ENCODE data around the gene SMURF1. TPM values are rescaled to one million over a fixed set of nuclear protein-coding genes. Genes with fewer than 3 reads are reported as not detected.

SMURF1 gene
- total and polyA plus RNA-seq, 2 of the 8 experiments (the other 6 are each of a cell fraction or from before 2014, with no cell fraction given) = 9.6 to 24.5 TPM

DNA sequence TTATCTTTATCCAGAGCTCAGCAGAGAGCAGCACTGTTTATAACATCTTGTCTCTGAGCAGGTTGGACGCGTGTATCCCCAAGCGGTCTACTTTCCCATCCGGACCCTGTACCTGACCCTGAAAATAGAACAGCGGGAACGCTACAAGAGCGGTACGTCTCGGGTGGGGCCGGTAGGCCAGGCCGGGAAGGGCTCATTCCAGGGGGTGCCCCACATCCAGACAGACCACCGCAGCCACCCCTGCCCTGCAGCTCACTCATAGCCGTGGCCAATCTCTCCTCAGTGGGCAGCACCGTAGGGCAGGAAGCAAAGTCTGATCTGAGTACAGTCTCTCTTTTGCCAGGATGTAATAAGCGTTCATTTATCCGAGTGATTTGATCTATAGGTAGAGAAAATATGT is 151.8 kb downstream of the SMURF1 start:
- WGBS, 2 experiments (ENCODE audit: extremely low coverage in 1 of 2, insufficient coverage in 1 of 2, insufficient read length in 1 of 2, insufficient replicate concordance in 2 of 2, low coverage in 1 of 2, low lambda C conversion rate in 2 of 2, missing lambda C conversion rate in 1 of 2) = 95% methylated on average over 16 of the region's 16 CpGs; no CpG with 5 or more reads in 1 of the 2 experiments
- Histone ChIP-seq H2AFZ (ENCODE audit: low read length) (no peak overlapping the region), H3K23me2 (ENCODE audit: low read depth, low read length) (no peaks in the 10 kb centered on the region; the same call in 1 of the 2 replicates), H2BK20ac (ENCODE audit: low read length) (no peak overlapping the region), H2BK5ac (ENCODE audit: low read depth, low read length) (no peak overlapping the region), H3K18ac (ENCODE audit: extremely low read depth, low read length) (no peak overlapping the region), H4K91ac (replicated peaks; ENCODE audit: insufficient read length, low read length) (no peak overlapping the region), H3K9me3 (ENCODE audit: insufficient read depth in 2 of 2, low read depth in 1 of 2, low read length in 1 of 2) (no peaks in the 10 kb centered on the region), H3K4me3 (ENCODE audit: extremely low read depth in 1 of 4, insufficient read depth in 2 of 4, low read depth in 3 of 4, low read length in 4 of 4) (no peak overlapping the region), H2BK120ac (replicated peaks; ENCODE audit: low read depth, low read length) (no peak overlapping the region), H2AK5ac (ENCODE audit: low read depth, low read length) (no peak overlapping the region), H2BK12ac (ENCODE audit: low read depth, low read length) (no peak overlapping the region), H3K27ac (ENCODE audit: low read depth, low read length) (no peak overlapping the region), H4K8ac (ENCODE audit: extremely low read depth, insufficient read depth, low read length) (no peak overlapping the region), H3K9ac (replicated peaks in 1 of 4; ENCODE audit: extremely low read depth in 1 of 4, low read depth in 3 of 4, low read length in 3 of 4) (no peak overlapping the region), H4K20me1 (replicated peaks in 1 of 2; ENCODE audit: control insufficient read depth in 1 of 2, insufficient read depth in 2 of 2, low read length in 2 of 2) (peaks cover 5 to 9% of the 10 kb centered on the region in 2 experiments), H3K36me3 (ENCODE audit: control insufficient read depth in 2 of 4, insufficient read depth in 4 of 4, low read length in 3 of 4) (peaks cover 30 to 83% (median 55%) of the 10 kb centered on the region in 4 experiments), H3K79me1 (ENCODE audit: low read depth, low read length) (no peaks in the 10 kb centered on the region), H3K27me3 (replicated peaks in 1 of 4; ENCODE audit: control insufficient read depth in 3 of 4, extremely low read depth in 1 of 4, insufficient read depth in 3 of 4, low read length in 3 of 4) (no peaks in the 10 kb centered on the region), H4K5ac (ENCODE audit: insufficient read length, low read depth, low read length) (no peak overlapping the region), H3K14ac (ENCODE audit: insufficient read length) (no peak overlapping the region), H3K4me1 (replicated peaks in 1 of 4; ENCODE audit: control insufficient read depth in 3 of 4, insufficient read depth in 4 of 4, low read length in 3 of 4) (no peaks in the 10 kb centered on the region), H3K4ac (replicated peaks; ENCODE audit: insufficient read length, low read depth, low read length) (no peak overlapping the region), H3K23ac (ENCODE audit: insufficient read length) (no peak overlapping the region), H3K56ac (replicated peaks; ENCODE audit: insufficient read length, low read depth, low read length) (no peak overlapping the region), H2BK15ac (ENCODE audit: low read length) (no peak overlapping the region), H3K79me2 (ENCODE audit: control insufficient read depth in 1 of 2, insufficient read depth in 2 of 2, low read length in 2 of 2) (no peaks in the 10 kb centered on the region), H3K4me2 (ENCODE audit: insufficient read depth in 1 of 2, low read depth in 2 of 2, low read length in 2 of 2) (no peak overlapping the region)
- FAIRE-seq (no peak), DNase-seq (ENCODE audit: low read depth in 1 of 2, low spot score in 2 of 2) (no peak)
- CTCF ChIA-PET (ENCODE audit: partially characterized antibody) = interaction anchor here (0.8 to 1.7 kb wide), 4 partner anchors 9 to 28 kb away, joined by 3 to 5 read pairs (median 4); no protein-coding TSS in a partner anchor
- POLR2A ChIA-PET (ENCODE audit: partially characterized antibody) = interaction anchor here (0.9 kb wide), 1 partner anchor 18 kb away, joined by 3 read pairs; no protein-coding TSS in a partner anchor
- no peak for TF ChIP-seq RXRA (IDR thresholded peaks at IDR 0.05; ENCODE audit: insufficient read depth, low read depth, low read length)
- TF ChIP-seq EP300 (IDR thresholded peaks at IDR 0.05; ENCODE audit: borderline replicate concordance in 1 of 2, low read depth in 2 of 2, low read length in 2 of 2) = no peak
- TF ChIP-seq SP4 (IDR thresholded peaks at IDR 0.05; ENCODE audit: low read length) = no peak
- no peak for TF ChIP-seq JUN (IDR thresholded peaks at IDR 0.05; ENCODE audit: low read depth, low read length)
- TF ChIP-seq KDM1A (IDR thresholded peaks at IDR 0.05; ENCODE audit: borderline replicate concordance, low read length) = no peak
- no peak for TF ChIP-seq CBX8 (IDR thresholded peaks at IDR 0.05; ENCODE audit: borderline replicate concordance, low read depth, low read length)
- TF ChIP-seq PHF8 (conservative IDR thresholded peaks at IDR 0.05; ENCODE audit: low read depth, low read length) = no peak

Data from H1 (cell line).